Posterior cingulate gyrus (tissue), 11 donors: ENCODE results near the gene KLF9.

Source experiments
- DNase-seq, 10 donors: peaks; one replicate each; pipeline versions ENCODE4 v3.0.0 to v3.0.0-alpha.2; 2020 to 2021; ENCODE audit warnings: mixed read lengths in 3 of 10
- intact Hi-C: fragments of 100-400 bp; cut with DNase I; formaldehyde crosslinking; loops from one replicate; pipeline ENCODE4 v1.15.1; 2023

The KLF9 gene

GRCh38 chr9:70425192-70425591 lies 10.7 kb upstream of the KLF9 start:
- intact Hi-C loops, result no loop called here
- no peak for DNase-seq

- DNase-seq, result no peak
- intact Hi-C loops, result no loop called here
Measured at GRCh38 chr9:70422371-70423043, 8.1 kb upstream of the KLF9 start.

GRCh38 chr9:70421272-70422180 lies 7.1 kb upstream of the KLF9 start:
- intact Hi-C loops, result loop anchor here (2.0 kb wide), 1 partner anchor 179 kb away; no protein-coding TSS in a partner anchor
- DNase-seq, result peak; percentile 30 to 82 (median 44)

GRCh38 chr9:70420441-70421271 lies 6.2 kb upstream of the KLF9 start:
- peak; percentile 84 to 98 (median 92) for DNase-seq
- intact Hi-C loops, result loop anchor here (2.0 kb wide), 1 partner anchor 180 kb away; no protein-coding TSS in a partner anchor

- peak; percentile 73 to 97 (median 90) for DNase-seq
- intact Hi-C loops, result loop anchor here (2.0 kb wide), 2 partner anchors 65 to 181 kb away; no protein-coding TSS in a partner anchor
Measured at GRCh38 chr9:70419556-70420440, 5.3 kb upstream of the KLF9 start.

GRCh38 chr9:70418822-70419555 lies 4.5 kb upstream of the KLF9 start:
- peak; percentile 85 to 99 (median 96) for DNase-seq
- intact Hi-C loops, result loop anchor here (2.0 kb wide), 1 partner anchor 66 kb away; no protein-coding TSS in a partner anchor

GRCh38 chr9:70415476-70415875 lies 1.0 kb upstream of the KLF9 start:
- intact Hi-C loops, result no loop called here
- no peak for DNase-seq

- intact Hi-C loops, result no loop called here
- no peak for DNase-seq
Measured at GRCh38 chr9:70415041-70415440, 584 bp upstream of the KLF9 start.

- DNase-seq, result peak in 4 of 10 donors; percentile 29 to 82 (median 38)
- intact Hi-C loops, result loop anchor here (2.0 to 5.0 kb wide), 2 partner anchors 21 to 741 kb away; partner anchors contain the start of gene APBA1
Measured at GRCh38 chr9:70413464-70413798, 1.0 kb downstream of the KLF9 start.

- DNase-seq, result peak; percentile 71 to 96 (median 82)
- intact Hi-C loops, result loop anchor here (2.0 to 5.0 kb wide), 2 partner anchors 20 to 741 kb away; partner anchors contain the start of gene APBA1
Measured at GRCh38 chr9:70412832-70413463, 1.5 kb downstream of the KLF9 start.

- intact Hi-C loops, result loop anchor here (2.0 to 5.0 kb wide), 2 partner anchors 19 to 740 kb away; partner anchors contain the start of gene APBA1
- DNase-seq, result peak; percentile 23 to 91 (median 51)
Measured at GRCh38 chr9:70411930-70412831, 2.3 kb downstream of the KLF9 start.

GRCh38 chr9:70411121-70411929 lies 3.1 kb downstream of the KLF9 start:
- intact Hi-C loops, result loop anchor here (5.0 kb wide), 1 partner anchor 739 kb away; the partner anchor contains the start of gene APBA1
- peak in 9 of 10 donors; percentile 36 to 92 (median 52) for DNase-seq

- intact Hi-C loops, result loop anchor here (5.0 kb wide), 1 partner anchor 738 kb away; the partner anchor contains the start of gene APBA1
- DNase-seq, result no peak
Measured at GRCh38 chr9:70410368-70410767, 4.1 kb downstream of the KLF9 start.

- intact Hi-C loops, result loop anchor here (5.0 kb wide), 2 partner anchors 57 to 737 kb away; partner anchors contain the start of gene APBA1
- no peak for DNase-seq
Measured at GRCh38 chr9:70409800-70410199, 4.7 kb downstream of the KLF9 start.

GRCh38 chr9:70409280-70409679 lies 5.2 kb downstream of the KLF9 start:
- intact Hi-C loops, result loop anchor here (5.0 kb wide), 1 partner anchor 57 kb away; no protein-coding TSS in a partner anchor
- DNase-seq, result no peak
